HCT116 (cell line): ENCODE results near the gene OSBPL1A. TPM values are rescaled to one million over a fixed set of nuclear protein-coding genes. Genes with fewer than 3 reads are reported as not detected.

Experiments
- ATAC-seq: fragments of 200-7000 bp; cut with Tn5 transposase; 2 replicates; pipeline ENCODE4 v1.9.1; 2020; ENCODE audit warnings: mild to moderate bottlenecking, moderate library complexity
- BruUV-seq: library from RNA; stranded (reverse); fragments of 400-500 nt; replicated peaks from 2 replicates; lab custom pipeline; 2021; lab: Mats Ljungman, UMichigan
- CTCF ChIA-PET: fragments of 300-600 bp; sonication (Branson Sonifier 250); formaldehyde crosslinking; loops from one replicate; lab custom pipeline; 2021; ENCODE audit warnings: antibody characterized with exemption; lab: Charles Lee
- POLR2A ChIA-PET: fragments of 300-600, 350-600 bp; sonication (Branson Sonifier 250); formaldehyde crosslinking; loops from one replicate; lab custom pipeline; 2021; ENCODE audit warnings: antibody characterized with exemption; lab: Charles Lee
- RAD21 ChIA-PET, 2 experiments: fragments of 300-600 bp; sonication (Branson Sonifier 250); formaldehyde crosslinking; loops; one replicate each; lab custom pipeline; 2023; ENCODE audit warnings: low total read pairs in 2 of 2; ENCODE audit not compliant: uncharacterized antibody in 2 of 2, unreplicated experiment in 2 of 2, low non-redundant PET in 1 of 2; lab: Charles Lee
- DNase-seq: peaks from one replicate; pipeline ENCODE4 v3.0.0-alpha.2; 2010; ENCODE audit warnings: low read depth, low spot score
- H2AFZ ChIP-seq: fragments of 200-600 bp; shearing (Covaris generic), sonication (generic); 2 replicates; pipeline ENCODE4 v1.6.1; 2017; ENCODE audit warnings: low read depth, mixed run types, mixed read lengths, antibody characterized with exemption, low read length; ENCODE audit not compliant: poor library complexity, severe bottlenecking
- H3K27ac ChIP-seq: 2 replicates; pipeline ENCODE4 v1.5.1; 2012; ENCODE audit warnings: low read depth, low read length
- H3K27me3 ChIP-seq: fragments of 200-600 bp; sonication (generic); 2 replicates; pipeline ENCODE4 v1.6.1; 2016; ENCODE audit warnings: mixed run types, low read length, mixed read lengths; ENCODE audit not compliant: insufficient read depth
- H3K36me3 ChIP-seq, 2 experiments: fragments of 200-500 bp in 1 of 2; fragments of 200-600 bp in 1 of 2; sonication (Bioruptor generic) in 1 of 2; sonication (generic) in 1 of 2; 2 replicates each; pipeline versions ENCODE4 v1.5.1 to v1.6.1; 2014 to 2016; ENCODE audit warnings: low read length in 2 of 2, inconsistent platforms in 1 of 2, mixed read lengths in 1 of 2, mixed run types in 1 of 2; ENCODE audit not compliant: insufficient read depth in 2 of 2, control insufficient read depth in 1 of 2
- H3K4me1 ChIP-seq, 2 experiments: fragments of 200-600 bp in 1 of 2; sonication (generic) in 1 of 2; 2 replicates each; pipeline versions ENCODE4 v1.5.1 to v1.6.1; 2012 to 2017; ENCODE audit warnings: low read length in 2 of 2, inconsistent platforms in 1 of 2, mild to moderate bottlenecking in 1 of 2, mixed read lengths in 1 of 2, mixed run types in 1 of 2, moderate library complexity in 1 of 2; ENCODE audit not compliant: insufficient read depth in 2 of 2, control insufficient read depth in 1 of 2
- H3K4me2 ChIP-seq: fragments of 200-600 bp; sonication (generic); 2 replicates; pipeline ENCODE4 v1.6.1; 2017; ENCODE audit warnings: mixed run types, low read length, mixed read lengths
- H3K4me3 ChIP-seq, 2 experiments: fragments of 200-600 bp in 1 of 2; sonication (generic) in 1 of 2; replicated peaks in 1 of 2; 2 replicates each; pipeline ENCODE4 v1.5.1; 2011 to 2016; ENCODE audit warnings: low read length in 2 of 2, control low read depth in 1 of 2, low read depth in 1 of 2, mild to moderate bottlenecking in 1 of 2, mixed read lengths in 1 of 2, mixed run types in 1 of 2
- H3K79me2 ChIP-seq: fragments of 200-600 bp; sonication (generic); 2 replicates; pipeline ENCODE4 v1.6.1; 2017; ENCODE audit warnings: mild to moderate bottlenecking, mixed run types, low read length, moderate library complexity, mixed read lengths; ENCODE audit not compliant: insufficient read depth
- H3K9ac ChIP-seq: fragments of 200-600 bp; sonication (generic); 2 replicates; pipeline ENCODE4 v1.6.1; 2016; ENCODE audit warnings: low read length, mixed read lengths
- H3K9me2 ChIP-seq: fragments of 200-600 bp; sonication (generic), shearing (Covaris generic); 2 replicates; pipeline ENCODE4 v1.6.1; 2017; ENCODE audit warnings: mixed run types, mild to moderate bottlenecking, moderate library complexity; ENCODE audit not compliant: insufficient read depth
- H3K9me3 ChIP-seq, 2 experiments: fragments of 200-500 bp in 1 of 2; fragments of 200-600 bp in 1 of 2; sonication (Bioruptor generic) in 1 of 2; sonication (generic) in 1 of 2; 2 replicates each; pipeline ENCODE4 v1.6.1; 2014 to 2017; ENCODE audit warnings: low read length in 2 of 2, mixed read lengths in 2 of 2, inconsistent platforms in 1 of 2, low read depth in 1 of 2, mild to moderate bottlenecking in 1 of 2, mixed run types in 1 of 2, moderate library complexity in 1 of 2; ENCODE audit not compliant: control insufficient read depth in 1 of 2, insufficient read depth in 1 of 2
- H4K20me1 ChIP-seq: fragments of 200-600 bp; sonication (generic), shearing (Covaris generic); 2 replicates; pipeline ENCODE4 v1.6.1; 2017; ENCODE audit warnings: mixed run types, mild to moderate bottlenecking, moderate library complexity; ENCODE audit not compliant: insufficient read depth
- CBX3 ChIP-seq: IDR thresholded peaks from 2 replicates; pipeline ENCODE4 v1.6.1; 2012; ENCODE audit warnings: low read depth
- CTCF ChIP-seq, 3 experiments: fragments of 200-600 bp in 1 of 3; sonication (generic) in 1 of 3; IDR thresholded peaks in 2 of 3; conservative IDR thresholded peaks in 1 of 3; 2 replicates each; pipeline ENCODE4 v1.5.1; 2012 to 2017; ENCODE audit warnings: low read depth in 2 of 3, low read length in 2 of 3, antibody characterized with exemption in 1 of 3, borderline replicate concordance in 1 of 3, control low read depth in 1 of 3, mild to moderate bottlenecking in 1 of 3, mixed read lengths in 1 of 3, mixed run types in 1 of 3, moderate library complexity in 1 of 3; ENCODE audit not compliant: insufficient read depth in 1 of 3
- EGR1 ChIP-seq: IDR thresholded peaks from 2 replicates; pipeline ENCODE4 v1.6.1; 2012; ENCODE audit warnings: low read depth
- ELF1 ChIP-seq: IDR thresholded peaks from 2 replicates; pipeline ENCODE4 v1.6.1; 2012; ENCODE audit warnings: low read depth, borderline replicate concordance
- EZH2 ChIP-seq: fragments of 200-600 bp; sonication (generic); IDR thresholded peaks from 2 replicates; pipeline ENCODE4 v1.6.1; 2017; ENCODE audit warnings: antibody characterized with exemption, mixed run types
- EZH2phosphoT487 ChIP-seq: fragments of 200-600 bp; IDR thresholded peaks from 2 replicates; pipeline ENCODE4 v1.6.1; 2018; ENCODE audit warnings: antibody characterized with exemption, borderline replicate concordance
- FOSL1 ChIP-seq: IDR thresholded peaks from 2 replicates; pipeline ENCODE4 v1.6.1; 2012; ENCODE audit warnings: low read depth
- POLR2A ChIP-seq: IDR thresholded peaks from 2 replicates; pipeline ENCODE4 v1.7.0; 2011; ENCODE audit warnings: borderline replicate concordance; ENCODE audit not compliant: insufficient read depth, insufficient read length; ENCODE audit errors: extremely low read depth
- POLR2AphosphoS5 ChIP-seq: IDR thresholded peaks from 2 replicates; pipeline ENCODE4 v1.6.1; 2011; ENCODE audit warnings: mild to moderate bottlenecking, low read depth, low read length, moderate library complexity
- REST ChIP-seq: IDR thresholded peaks from 2 replicates; pipeline ENCODE4 v1.6.1; 2012; ENCODE audit warnings: low read depth
- SIN3A ChIP-seq: IDR thresholded peaks from 2 replicates; pipeline ENCODE4 v1.6.1; 2012; ENCODE audit warnings: low read depth
- SRF ChIP-seq: IDR thresholded peaks from 2 replicates; pipeline ENCODE4 v1.6.1; 2012; ENCODE audit warnings: low read depth
- TCF7L2 ChIP-seq: IDR thresholded peaks from 2 replicates; pipeline ENCODE4 v1.7.0; 2011; ENCODE audit warnings: borderline replicate concordance, inconsistent platforms; ENCODE audit not compliant: insufficient read depth, insufficient read length; ENCODE audit errors: extremely low read depth
- YY1 ChIP-seq: IDR thresholded peaks from 2 replicates; pipeline ENCODE4 v1.6.1; 2011; ENCODE audit warnings: low read length, low read depth, moderate library complexity, mild to moderate bottlenecking; ENCODE audit not compliant: insufficient replicate concordance; ENCODE audit errors: extremely low read depth
- ZBTB33 ChIP-seq: IDR thresholded peaks from 2 replicates; pipeline ENCODE4 v1.6.1; 2011; ENCODE audit warnings: mild to moderate bottlenecking, low read length, moderate library complexity; ENCODE audit not compliant: insufficient replicate concordance; ENCODE audit errors: extremely low read depth
- ZFX ChIP-seq: fragments of 450-650 bp; IDR thresholded peaks from 2 replicates; pipeline ENCODE4 v1.6.1; 2017
- intact Hi-C: fragments of 100-400 bp; cut with micrococcal nuclease; formaldehyde crosslinking; loops from 2 replicates; pipeline ENCODE4 v1.10.0; 2022
- total RNA-seq: library from RNA; stranded (reverse); gene quantifications from one replicate; pipeline ENCODE4 v1.2.1, GENCODE V29; 2021; ENCODE audit not compliant: unreplicated experiment

Gene OSBPL1A
- total RNA-seq, 1 experiment from 2014 or later: 18.9 TPM

GRCh38 chr18:24266131-24266530 lies 131.5 kb downstream of the OSBPL1A start:
- no peaks in the 10 kb centered on the region for H3K36me3 ChIP-seq
- H3K79me2 ChIP-seq: peaks cover 45% of the 10 kb centered on the region
- H3K9me3 ChIP-seq: no peaks in the 10 kb centered on the region
- CTCF ChIA-PET: no interaction called here
- intact Hi-C loops: no loop called here
- H3K4me3 ChIP-seq: no peak overlapping the region
- POLR2A ChIA-PET: no interaction called here
- no TSS peak for BruUV-seq
- no peak overlapping the region for H3K4me2 ChIP-seq
- DNase-seq (no peak), ATAC-seq (no peak)
- no peaks in the 10 kb centered on the region for H3K27me3 ChIP-seq
- no peak overlapping the region for H3K9ac ChIP-seq
- TF ChIP-seq CBX3 (no peak), FOSL1 (no peak), TCF7L2 (no peak), ZFX (no peak), REST (no peak), POLR2A (no peak), ZBTB33 (no peak), SIN3A (no peak), EZH2 (no peak), EGR1 (no peak), ELF1 (no peak), EZH2phosphoT487 (no peak), SRF (no peak), CTCF (IDR thresholded peaks at IDR 0.05 in 2 of 3, conservative IDR thresholded peaks at IDR 0.05 in 1 of 3; ENCODE audit: borderline replicate concordance in 1 of 3, insufficient read depth in 1 of 3, low read depth in 2 of 3, low read length in 2 of 3) (no peak), POLR2AphosphoS5 (no peak), YY1 (no peak)
- TF ChIP-seq, all 23 proteins: peak for 0
- no peaks in the 10 kb centered on the region for H4K20me1 ChIP-seq
- no peaks in the 10 kb centered on the region for H3K9me2 ChIP-seq
- peaks cover 13 to 25% of the 10 kb centered on the region in 2 experiments; a peak in 3 of 4 replicates for H3K4me1 ChIP-seq
- RAD21 ChIA-PET: no interaction called here
- no peak overlapping the region for H3K27ac ChIP-seq
- no peak overlapping the region for H2AFZ ChIP-seq
